DMS53 (cell line): ENCODE measurements around the gene RGPD3.
"Not testable (repeated sequence)": the region's sequence is repeated elsewhere in the genome, so short reads cannot be mapped to it uniquely, and the experiment has no call there.

Experiments
- DNase-seq: peaks from one replicate; lab custom pipeline; 2025; lab: John Stamatoyannopoulos, UW

Gene RGPD3

DNA sequence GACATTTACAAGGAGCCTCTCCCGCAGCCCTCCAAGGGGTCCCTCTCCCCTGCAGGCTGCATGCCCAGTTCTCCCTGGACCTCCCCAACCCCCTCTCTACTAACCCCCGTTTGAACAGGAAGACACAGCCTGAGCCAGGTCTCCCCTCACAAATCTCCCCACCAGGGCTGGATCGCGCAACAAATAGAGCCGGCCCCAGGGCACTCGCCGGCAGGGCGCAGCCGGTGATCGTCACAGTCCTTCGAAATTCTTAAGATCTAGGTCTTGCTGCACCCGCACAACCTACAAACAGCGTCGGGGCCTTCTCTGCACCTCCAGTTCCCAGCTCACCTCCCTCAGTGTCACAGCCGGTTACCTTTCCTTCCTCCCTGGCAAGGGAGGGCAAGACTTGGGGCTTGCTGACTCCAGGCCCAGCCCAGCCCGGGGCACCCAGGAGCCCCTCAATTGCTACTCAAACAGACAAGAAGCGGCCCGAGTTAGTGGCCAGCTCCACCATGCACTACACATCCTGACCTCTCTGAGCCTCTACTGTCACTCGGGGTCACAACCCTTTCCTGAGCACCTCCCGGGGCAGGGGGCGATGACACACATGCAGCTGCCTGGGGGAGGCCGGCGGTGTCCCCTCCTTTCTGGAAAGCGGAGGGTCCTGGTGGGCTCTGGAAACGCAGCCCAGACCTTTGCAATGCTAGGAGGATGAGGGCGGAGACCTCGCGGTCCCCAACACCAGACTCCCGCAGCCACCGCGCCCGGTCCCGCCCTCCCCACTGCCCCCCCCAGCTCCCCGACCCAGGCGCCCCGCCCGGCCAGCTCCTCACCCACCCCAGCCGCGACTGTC, 18.6 kb upstream of the RGPD3 start, which contains the start of gene CD8B2:
Gene CD8B2 (plus strand): TSS at position 814 of the 835 bp plus-strand sequence. CDS start 63 bp downstream, outside the sequence.
- not testable (repeated sequence) for DNase-seq

DNA sequence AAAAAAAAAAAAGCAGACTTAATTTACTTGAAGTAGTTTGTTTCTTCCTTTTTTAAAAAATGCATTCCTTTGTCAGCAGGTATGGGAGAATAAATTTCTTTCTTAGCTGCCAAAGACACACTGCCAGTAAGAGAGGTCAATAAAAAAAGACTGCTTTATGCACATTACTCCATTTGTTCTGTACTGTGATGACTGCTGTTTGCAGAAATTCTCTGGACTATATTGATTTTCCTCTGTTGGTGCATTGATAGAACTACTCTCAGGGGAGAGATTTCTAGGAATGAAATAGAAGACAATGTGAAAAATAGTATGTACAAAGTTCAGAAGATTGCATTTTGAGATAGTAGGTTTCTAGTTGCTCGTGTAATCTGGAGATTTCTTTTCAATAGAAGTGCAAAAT, 11.3 kb upstream of the RGPD3 start:
- not testable (repeated sequence) for DNase-seq

DNA sequence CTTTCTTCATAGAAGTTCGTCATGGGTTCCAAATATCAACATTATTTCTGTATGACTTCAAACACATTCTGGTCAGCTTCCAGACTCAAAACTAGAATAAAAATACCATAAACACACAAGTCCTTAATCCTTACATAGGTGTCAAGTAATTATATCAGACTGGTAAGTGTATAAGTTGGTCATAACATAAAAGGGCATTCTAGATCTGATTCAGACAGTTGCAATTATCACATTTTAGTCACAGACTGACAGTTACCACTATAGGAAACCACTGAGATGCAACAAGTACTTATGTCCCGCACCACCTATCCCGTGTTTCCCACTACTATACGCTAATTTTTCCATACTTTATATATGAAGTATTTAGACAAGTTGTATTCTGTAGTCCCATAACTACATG, 9.4 kb upstream of the RGPD3 start:
- DNase-seq, result not testable (repeated sequence)

DNA sequence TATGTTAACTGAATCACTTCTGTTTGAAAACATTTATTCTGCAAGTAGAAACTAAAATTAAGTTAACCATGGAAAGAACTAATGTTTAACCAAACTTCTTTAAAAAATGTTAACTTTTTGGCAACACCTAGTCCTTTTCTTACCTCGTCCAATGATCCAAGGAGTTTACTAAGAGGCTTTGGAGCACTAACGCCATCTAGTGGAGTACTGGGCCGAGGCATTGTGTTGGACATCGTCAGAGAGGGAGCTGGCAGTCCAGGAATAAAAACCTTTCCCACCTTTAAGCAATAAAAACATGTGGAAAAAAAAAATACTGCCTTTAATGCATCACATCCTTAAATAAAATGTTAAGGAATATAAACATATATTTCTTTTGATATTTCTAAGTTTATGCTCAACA, 2.4 kb upstream of the RGPD3 start:
- not testable (repeated sequence) for DNase-seq

DNA sequence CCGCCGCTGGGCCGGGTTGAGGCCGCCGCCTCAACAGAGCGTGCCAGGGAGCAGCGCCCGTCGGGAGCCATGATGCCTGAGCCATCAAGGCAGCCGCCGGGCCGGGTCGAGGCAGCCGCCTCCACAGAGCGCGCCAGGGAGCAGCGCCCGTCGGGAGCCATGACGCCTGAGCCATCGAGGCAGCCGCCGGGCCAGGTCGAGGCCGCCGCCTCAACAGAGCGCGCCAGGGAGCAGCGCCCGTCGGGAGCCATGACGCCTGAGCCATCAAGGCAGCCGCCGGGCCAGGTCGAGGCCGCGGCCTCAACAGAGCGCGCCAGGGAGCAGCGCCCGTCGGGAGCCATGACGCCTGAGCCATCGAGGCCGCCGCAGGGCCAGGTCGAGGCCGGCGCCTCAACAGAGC, 697 bp downstream of the RGPD3 start:
- not testable (repeated sequence) for DNase-seq

DNA sequence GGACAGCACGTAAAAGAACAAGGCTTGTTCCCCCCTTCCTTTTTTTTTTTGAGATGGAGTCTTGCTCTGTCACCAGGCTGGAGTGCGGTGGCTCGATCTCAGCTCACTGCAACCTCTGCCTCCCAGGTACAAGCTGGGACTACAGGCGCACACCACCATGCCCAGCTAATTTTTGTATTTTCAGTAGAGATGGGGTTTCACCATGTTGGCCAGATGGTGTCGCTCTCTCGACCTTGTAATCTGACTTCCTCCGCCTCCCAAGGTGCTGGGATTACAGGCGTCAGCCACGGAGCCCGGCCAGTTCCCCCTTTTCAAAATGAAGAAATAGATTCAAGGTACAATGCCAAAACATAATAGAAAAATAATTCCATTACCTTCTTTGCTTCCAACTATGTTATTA, 6.3 kb downstream of the RGPD3 start:
- DNase-seq, result not testable (repeated sequence)

DNA sequence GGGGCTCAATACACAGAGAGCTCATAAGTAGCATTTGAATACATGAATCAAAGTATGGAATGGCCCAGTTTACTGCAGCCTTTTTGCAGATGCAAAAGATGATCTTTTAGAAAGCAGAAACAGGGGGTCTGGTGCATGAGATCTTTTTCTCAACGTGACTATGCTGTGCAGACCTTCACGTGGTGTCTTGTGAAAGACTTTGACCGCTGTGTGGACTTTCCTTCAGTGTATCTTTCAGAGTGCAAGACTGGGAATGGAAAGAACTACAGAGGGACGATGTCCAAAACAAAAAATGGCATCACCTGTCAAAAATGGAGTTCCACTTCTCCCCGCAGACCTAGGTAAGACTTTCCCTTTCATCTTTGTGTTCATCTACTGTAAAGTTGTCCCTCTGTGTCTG, 77.5 kb downstream of the RGPD3 start:
- DNase-seq, result not testable (repeated sequence)

DNA sequence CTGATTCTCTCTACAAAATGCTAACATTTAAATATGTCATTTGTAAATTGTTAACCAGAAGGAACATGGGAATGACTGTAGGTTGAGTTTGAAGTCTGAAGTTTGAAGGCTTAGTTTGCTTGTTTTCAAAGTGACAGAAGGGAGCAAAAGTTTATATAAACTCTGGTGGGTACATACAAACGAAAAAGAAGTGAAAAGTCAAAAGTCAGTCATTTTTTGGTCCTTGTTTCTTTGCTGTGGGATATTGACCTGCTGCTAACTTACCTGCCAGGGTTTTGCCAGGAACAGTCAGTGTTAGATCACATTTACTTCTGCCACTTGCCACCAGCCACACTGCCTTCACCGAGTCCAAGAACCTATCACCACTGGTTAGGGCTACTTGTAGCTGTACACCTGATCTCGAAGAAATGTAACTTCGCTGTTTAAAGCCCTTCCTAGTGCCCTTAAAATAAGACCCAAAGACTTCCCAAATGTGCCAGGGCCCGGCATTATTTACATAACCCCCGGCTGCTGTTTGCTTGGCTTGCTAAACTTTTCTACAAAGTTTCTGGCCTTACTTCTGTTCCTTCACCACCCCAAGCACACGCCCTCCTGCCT, 79.3 kb downstream of the RGPD3 start:
- not testable (repeated sequence) for DNase-seq

DNA sequence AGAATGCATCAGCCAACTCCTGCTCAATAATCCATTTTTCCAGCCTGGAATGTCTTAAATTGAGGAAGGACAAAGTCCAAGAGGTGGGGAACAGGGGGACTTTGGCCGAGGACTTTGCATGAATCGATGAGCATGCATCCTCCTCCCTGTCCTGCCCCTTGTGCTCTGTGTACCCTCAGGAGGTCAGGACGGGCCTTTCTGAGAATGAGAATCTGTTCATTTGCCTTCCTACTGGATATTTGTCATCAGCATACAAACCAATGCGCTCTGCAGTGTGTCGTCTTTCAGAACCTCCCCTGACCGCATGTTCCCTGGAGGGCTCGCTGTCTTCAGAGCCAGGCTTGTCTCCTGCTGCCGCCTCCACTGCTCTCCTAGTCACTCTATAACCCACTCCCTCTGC, 83.7 kb downstream of the RGPD3 start:
- not testable (repeated sequence) for DNase-seq

DNA sequence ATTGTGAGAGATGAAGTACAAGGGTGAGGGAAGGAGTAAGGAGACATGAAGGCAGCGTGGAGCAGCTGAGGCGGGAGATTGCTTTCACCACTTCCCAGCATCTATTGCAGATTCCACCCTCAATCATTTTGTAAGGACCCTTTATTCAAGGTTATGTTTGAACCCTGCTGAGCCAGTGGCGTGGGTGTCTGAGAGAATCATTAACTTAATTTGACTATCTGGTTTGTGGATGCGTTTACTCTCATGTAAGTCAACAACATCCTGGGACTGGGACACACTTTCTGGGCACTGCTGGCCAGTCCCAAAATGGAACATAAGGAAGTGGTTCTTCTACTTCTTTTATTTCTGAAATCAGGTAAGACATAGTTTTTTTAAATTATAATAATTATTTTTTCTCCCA, 86.3 kb downstream of the RGPD3 start:
- DNase-seq, result not testable (repeated sequence)

DNA sequence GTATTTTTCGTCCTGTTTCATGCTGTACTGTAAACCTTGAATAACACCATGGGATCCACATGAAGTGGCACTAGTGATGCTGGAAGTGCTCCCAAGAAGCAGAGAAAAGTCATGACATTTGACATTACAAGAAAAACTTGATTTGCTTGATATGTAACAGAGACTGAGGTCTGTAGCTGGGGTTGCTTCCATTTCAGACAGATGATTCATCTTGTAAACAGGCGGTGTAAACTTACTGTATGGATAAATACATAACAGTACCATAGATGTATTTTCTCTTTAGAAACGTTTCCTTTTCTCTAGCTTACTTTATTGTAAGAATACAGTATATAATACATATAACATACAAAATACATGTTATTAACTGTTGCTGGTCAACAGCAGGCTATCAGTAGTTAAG, 88.6 kb downstream of the RGPD3 start:
- DNase-seq, result not testable (repeated sequence)

DNA sequence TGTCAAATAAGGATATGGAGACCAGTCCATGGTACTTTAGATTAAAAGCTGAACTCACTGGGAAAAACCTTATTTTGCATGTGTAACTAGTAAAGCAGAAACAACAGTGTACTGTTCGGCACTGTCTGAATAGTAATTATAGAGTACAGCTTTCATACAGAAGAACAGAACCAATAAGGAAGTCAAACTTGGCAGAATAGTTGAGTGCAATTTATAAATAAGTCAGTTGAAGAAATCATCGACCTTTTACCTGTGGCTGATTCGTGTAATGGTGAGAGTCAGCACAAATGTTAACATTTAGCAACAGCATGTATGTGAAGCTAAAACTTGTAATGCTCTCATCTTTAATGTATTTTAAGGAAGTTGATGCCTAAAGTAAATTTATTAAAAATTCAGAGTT, 99.0 kb downstream of the RGPD3 start:
- not testable (repeated sequence) for DNase-seq

DNA sequence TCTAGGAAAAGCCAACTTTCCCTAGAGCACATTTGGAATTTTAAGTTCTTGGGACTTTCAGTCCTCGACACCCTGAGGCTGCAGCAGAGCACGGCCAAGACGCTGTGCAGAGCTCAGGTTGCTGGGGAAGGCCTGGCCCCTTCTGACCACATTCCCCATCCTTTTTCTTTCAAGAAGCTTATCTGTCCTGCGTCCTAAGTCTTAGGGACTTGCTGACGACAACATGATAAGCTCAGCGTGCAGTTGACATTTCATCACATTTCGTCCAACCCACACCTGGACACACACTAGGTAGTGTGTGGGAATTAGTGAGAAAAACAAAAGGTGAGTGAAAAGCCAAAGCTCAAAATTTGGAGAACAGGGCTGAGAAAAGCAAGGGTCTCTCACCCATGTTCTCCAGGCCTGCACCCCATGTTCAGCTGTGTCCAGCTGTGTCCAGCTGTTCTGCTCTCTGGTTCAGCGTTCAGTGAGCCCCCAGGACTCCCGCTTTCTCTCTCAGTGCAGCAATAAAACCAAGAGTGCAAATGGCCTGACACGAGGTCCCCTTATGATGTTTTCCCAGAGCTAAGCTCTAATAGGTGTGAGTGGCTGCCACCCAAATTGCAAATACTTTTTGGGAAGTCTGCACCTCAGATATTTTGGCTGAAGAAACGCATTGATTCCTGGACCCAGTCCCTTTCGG, 101.9 kb downstream of the RGPD3 start:
- no peak for DNase-seq

DNA sequence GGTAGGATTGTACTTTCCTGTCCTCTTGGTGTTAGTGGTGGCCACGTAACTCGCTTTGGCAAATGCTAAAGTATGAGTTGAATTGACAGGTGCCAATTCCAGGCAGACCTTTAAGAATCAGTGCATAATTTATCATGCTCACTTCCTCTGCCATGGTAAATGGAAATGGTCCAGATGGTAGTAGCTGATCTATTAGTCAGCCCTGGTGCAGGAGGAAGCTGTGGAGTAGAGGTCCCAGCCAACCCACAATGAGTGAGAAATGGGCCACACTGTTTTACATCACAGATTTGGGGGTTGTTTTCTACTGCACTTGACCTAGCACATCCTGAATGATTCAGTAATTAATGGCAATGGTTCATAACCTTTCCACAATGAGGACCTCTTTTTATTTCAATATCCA, 104.4 kb downstream of the RGPD3 start:
- DNase-seq, result no peak

DNA sequence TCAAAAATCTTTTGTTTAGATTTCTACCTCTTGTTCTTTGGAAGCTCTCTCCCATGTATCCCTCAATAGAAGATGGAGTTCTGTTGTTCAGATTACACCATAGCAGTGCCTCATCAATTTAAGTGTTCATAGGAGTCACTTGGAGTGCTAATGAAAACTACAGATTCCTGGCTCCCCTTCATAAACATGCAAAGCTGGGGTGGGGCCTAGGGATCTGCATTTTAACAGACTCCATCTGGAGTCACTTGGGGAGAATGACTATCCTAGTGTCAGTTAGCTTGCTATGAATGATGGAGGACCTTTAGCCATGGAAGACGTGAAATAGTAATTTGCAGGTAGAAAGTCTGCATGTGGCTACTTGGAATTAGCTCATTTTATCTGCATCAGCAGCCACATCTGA, 105.4 kb downstream of the RGPD3 start:
- no peak for DNase-seq

DNA sequence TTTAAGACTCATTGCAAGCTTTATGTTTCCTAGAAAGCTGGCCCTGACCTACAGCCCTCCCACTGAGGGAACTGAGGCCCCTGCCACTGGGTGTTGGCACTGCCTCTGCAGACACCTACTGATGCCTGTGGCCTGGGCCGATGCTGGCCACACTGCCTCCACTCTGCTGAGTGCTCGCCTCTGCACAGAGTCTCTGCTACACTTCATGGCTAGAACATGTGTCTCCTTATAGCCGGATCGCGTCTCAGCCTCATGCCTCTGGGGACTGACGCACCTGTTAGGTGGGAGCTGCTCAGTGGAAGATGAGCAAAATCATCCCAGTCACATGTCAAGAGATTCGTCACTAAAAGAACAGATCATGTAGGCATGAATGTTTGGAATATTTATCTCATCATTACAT, 108.7 kb downstream of the RGPD3 start:
- DNase-seq, result no peak

DNA sequence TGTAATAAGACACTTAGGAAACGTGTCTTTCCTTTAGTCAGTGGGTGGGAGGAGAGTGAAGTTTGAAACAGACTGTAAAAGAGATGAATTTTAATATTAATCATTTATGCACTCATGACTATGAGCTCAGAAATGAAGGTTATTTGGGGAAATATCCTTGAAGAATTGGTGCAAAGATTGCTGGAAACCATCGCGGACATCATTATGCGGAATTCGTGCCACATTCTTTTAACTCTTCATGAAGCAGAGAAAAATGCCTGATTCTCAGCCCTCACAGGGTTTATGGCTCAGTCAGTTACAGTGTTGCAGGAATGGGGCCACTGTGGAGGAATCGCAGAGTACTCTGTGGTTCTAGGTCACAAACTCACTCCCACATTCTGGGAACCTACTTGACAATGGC, 109.7 kb downstream of the RGPD3 start:
- no peak for DNase-seq

DNA sequence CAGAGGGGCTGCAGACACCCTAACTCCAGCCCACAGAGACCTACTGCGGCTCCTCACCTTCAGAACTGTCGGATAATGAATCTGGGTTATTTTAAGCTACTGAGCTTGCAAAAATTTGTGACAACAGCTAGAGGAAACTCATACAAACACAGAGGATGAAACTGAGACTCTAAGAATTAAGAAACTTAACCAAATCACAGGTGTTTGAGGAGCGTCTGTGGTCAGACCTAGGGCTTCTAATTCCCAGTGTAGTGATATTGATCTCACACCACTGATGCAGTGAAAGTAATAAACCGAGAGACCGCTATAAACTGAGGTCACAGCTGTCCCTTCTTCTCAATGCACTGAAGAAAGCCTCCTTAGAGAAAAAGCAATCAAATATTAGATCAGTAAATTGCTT, 110.1 kb downstream of the RGPD3 start:
- no peak for DNase-seq

DNA sequence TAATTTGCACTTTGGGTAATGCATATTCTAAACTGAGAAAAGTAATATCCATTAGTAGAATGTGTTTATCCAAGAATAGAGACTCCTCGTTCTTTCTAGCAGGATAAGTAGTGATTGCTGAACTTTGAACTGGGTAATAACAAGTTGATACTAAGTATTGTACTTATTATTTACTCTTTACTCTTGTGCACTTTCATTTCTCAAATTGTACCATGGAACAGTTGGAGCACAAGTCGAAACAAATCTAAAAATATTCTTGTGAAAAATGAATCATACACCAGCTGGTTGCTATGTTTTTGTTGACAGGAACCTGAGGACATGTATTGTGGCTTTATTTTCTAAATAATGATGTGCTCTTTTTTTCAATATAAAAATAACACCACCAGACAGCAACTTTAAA, 111.9 kb downstream of the RGPD3 start:
- DNase-seq, result no peak

DNA sequence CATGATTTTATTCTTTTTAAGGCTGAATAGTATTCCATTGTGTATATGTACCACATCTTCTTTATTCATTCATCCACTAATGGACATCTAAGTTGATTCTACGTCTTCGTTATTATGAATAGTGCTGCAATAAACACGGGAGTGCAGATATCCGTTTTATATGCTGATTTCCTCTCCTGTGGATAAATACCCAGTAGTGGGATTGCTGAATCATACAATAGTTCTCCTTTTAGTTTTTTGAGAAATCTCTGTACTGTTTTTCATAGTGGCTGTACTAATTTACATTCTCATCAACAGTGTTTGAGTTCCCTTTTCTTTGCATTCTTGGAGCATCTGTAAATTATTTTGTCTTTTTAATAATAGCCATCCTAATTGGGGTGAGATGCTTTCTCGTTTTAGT, 114.5 kb downstream of the RGPD3 start:
- DNase-seq, result no peak

DNA sequence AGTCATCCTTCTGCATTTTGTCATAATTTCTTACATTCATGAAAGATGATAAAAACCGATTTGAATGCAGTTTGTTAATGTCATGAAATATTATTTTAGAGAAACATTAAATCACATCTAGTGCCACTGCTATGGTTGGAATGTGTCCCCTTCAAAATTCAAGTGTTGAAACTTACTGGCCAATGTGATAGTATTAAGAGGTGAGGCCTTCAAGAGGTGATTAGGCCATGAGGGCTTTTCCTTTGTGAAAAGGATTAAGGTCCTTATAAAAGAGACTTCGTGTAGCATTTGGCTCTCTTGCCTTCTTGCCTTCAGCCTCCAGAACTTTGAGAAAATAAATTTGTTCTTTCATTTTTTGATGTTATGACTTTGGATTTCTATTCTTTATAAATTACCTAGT, 117.2 kb downstream of the RGPD3 start:
- DNase-seq, result no peak

DNA sequence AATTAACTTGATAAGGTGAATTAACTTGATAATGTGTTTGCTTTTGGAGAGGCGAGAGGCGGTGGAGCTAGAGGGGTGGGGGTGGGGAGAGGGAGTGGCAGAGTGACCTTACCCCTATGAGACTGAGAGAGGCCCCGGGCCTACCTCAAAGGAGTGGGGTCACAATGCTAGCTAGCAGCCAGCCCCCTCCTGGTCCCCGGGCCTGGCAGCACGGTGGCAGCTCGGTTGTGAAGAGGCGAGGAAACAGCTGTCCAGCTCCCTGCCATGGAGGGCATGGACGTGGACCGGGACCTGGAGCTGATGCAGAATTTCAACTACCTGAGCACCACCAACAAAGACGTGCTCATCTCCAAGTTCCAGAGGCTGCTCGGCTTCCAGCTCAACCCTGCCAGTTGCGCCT, 123.9 kb downstream of the RGPD3 start:
- DNase-seq, result no peak

DNA sequence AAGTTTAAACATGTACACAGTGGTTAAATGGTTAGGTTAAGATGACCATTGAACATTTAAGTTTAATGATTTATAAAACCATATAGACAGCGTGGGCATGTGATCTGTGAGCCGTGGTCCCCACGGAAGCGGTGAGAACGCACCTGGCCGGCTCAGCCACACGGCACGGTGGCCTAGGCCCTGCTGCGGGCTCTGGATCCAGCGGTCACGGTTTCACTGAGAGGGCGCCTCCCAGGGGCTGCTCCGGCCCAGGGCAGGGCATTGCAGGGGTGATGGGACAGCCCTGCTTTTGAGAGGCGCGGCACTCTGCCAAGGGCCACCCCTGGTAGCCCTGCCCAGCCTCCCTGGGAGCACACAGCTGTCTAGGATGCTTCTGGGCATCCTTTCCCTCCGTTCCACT, 124.9 kb downstream of the RGPD3 start:
- no peak for DNase-seq
